Suprapubic skin (tissue), 4 donors: Measurements from ENCODE around the gene UCK2. TPM values are rescaled to one million over a fixed set of nuclear protein-coding genes. Genes with fewer than 3 reads are reported as not detected.

Experiments used
- DNase-seq, 2 donors: peaks; one replicate each; pipeline ENCODE4 v3.0.0-alpha.2; 2019; ENCODE audit warnings: low spot score in 2 of 2
- H3K27ac ChIP-seq: fragments of 200-600 bp; sonication (generic); one replicate; pipeline ENCODE4 v1.5.1; 2019
- H3K27me3 ChIP-seq: fragments of 200-600 bp; sonication (generic); one replicate; pipeline ENCODE4 v1.5.1; 2019
- H3K36me3 ChIP-seq: fragments of 200-600 bp; sonication (generic); one replicate; pipeline ENCODE4 v1.5.1; 2019
- H3K4me1 ChIP-seq: fragments of 200-600 bp; sonication (generic); one replicate; pipeline ENCODE4 v1.5.1; 2019
- H3K4me3 ChIP-seq: fragments of 200-600 bp; sonication (generic); one replicate; pipeline ENCODE4 v1.5.1; 2019; ENCODE audit warnings: mild to moderate bottlenecking
- H3K9me3 ChIP-seq: fragments of 200-600 bp; sonication (generic); one replicate; pipeline ENCODE4 v1.5.1; 2019
- CTCF ChIP-seq, 2 donors: fragments of 200-600 bp in 1 of 2; fragments of 450-650 bp in 1 of 2; sonication (generic) in 1 of 2; IDR thresholded peaks; one replicate each; pipeline ENCODE4 v1.5.1; 2016 to 2019; ENCODE audit warnings: antibody characterized with exemption in 2 of 2, mild to moderate bottlenecking in 1 of 2, moderate library complexity in 1 of 2
- EP300 ChIP-seq: sonication (generic); formaldehyde crosslinking; IDR thresholded peaks from one replicate; pipeline ENCODE4 v1.6.1; 2017; ENCODE audit warnings: antibody characterized with exemption
- POLR2A ChIP-seq, 2 donors: fragments of 450-650 bp; IDR thresholded peaks; one replicate each; pipeline ENCODE4 v1.6.1; 2017; ENCODE audit warnings: antibody characterized with exemption in 2 of 2, mild to moderate bottlenecking in 2 of 2, moderate library complexity in 2 of 2
- POLR2AphosphoS5 ChIP-seq, 3 donors: sonication (generic); formaldehyde crosslinking; IDR thresholded peaks; one replicate each; pipeline ENCODE4 v1.6.1; 2017; ENCODE audit warnings: antibody characterized with exemption in 3 of 3
- WGBS: methylation state at CpG from one replicate; pipeline ENCODE4 v1.1.5; 2018; 5-methylcytosine and 5-hydroxymethylcytosine counted together
- total RNA-seq, 4 donors: library from RNA; depleted of rRNA; stranded (reverse); fragments of >200 nt; gene quantifications; one replicate each; pipeline ENCODE4 v1.1.0, GENCODE V29; 2016

Gene UCK2
- total RNA-seq, 4 donors from 2014 or later, result 44.8 to 51.5 (median 45.4) TPM

GRCh38 chr1:165851034-165851658, 23.7 kb downstream of the UCK2 start:
- Histone ChIP-seq H3K9me3 (no peaks in the 10 kb centered on the region), H3K27me3 (no peaks in the 10 kb centered on the region), H3K4me1 (peaks cover 13% of the 10 kb centered on the region), H3K27ac (no peak overlapping the region), H3K4me3 (no peak overlapping the region), H3K36me3 (no peaks in the 10 kb centered on the region)
- 59% methylated on average over 4 of the region's 4 CpGs for WGBS
- TF ChIP-seq EP300 (no peak), POLR2A (IDR thresholded peaks at IDR 0.05) (no peak), CTCF (IDR thresholded peaks at IDR 0.05) (no peak)
- no peak for DNase-seq

GRCh38 chr1:165852871-165853270, 25.5 kb downstream of the UCK2 start:
- TF ChIP-seq POLR2A (IDR thresholded peaks at IDR 0.05) (no peak), EP300 (no peak), POLR2AphosphoS5 (IDR thresholded peaks at IDR 0.05) (no peak), CTCF (IDR thresholded peaks at IDR 0.05) (no peak)
- peaks cover 18% of the 10 kb centered on the region for H3K4me1 ChIP-seq
- no peaks in the 10 kb centered on the region for H3K27me3 ChIP-seq
- H3K9me3 ChIP-seq, result no peaks in the 10 kb centered on the region
- no peak overlapping the region for H3K27ac ChIP-seq
- H3K4me3 ChIP-seq, result no peak overlapping the region
- H3K36me3 ChIP-seq, result no peaks in the 10 kb centered on the region
- DNase-seq, result no peak
- WGBS, result 98% methylated on average over 2 of the region's 2 CpGs

GRCh38 chr1:165853528-165854075, 26.2 kb downstream of the UCK2 start:
- TF ChIP-seq POLR2AphosphoS5 (IDR thresholded peaks at IDR 0.05) (no peak), CTCF (IDR thresholded peaks at IDR 0.05) (no peak), POLR2A (IDR thresholded peaks at IDR 0.05) (no peak), EP300 (no peak)

GRCh38 chr1:165854101-165854845, 26.9 kb downstream of the UCK2 start:
- no peaks in the 10 kb centered on the region for H3K36me3 ChIP-seq
- no peaks in the 10 kb centered on the region for H3K9me3 ChIP-seq
- no peaks in the 10 kb centered on the region for H3K27me3 ChIP-seq
- H3K27ac ChIP-seq, result no peak overlapping the region
- WGBS, result 74% methylated on average over 7 of the region's 7 CpGs
- peaks cover 21% of the 10 kb centered on the region for H3K4me1 ChIP-seq
- TF ChIP-seq POLR2A (IDR thresholded peaks at IDR 0.05) (no peak), EP300 (no peak), POLR2AphosphoS5 (IDR thresholded peaks at IDR 0.05) (no peak), CTCF (IDR thresholded peaks at IDR 0.05) (no peak)
- no peak overlapping the region for H3K4me3 ChIP-seq
- DNase-seq, result no peak

More at GRCh38 chr1:165853528-165854075, 26.2 kb downstream of the UCK2 start:
- no peak overlapping the region for H3K27ac ChIP-seq
- H3K27me3 ChIP-seq, result no peaks in the 10 kb centered on the region
- no peaks in the 10 kb centered on the region for H3K9me3 ChIP-seq
- no peaks in the 10 kb centered on the region for H3K36me3 ChIP-seq
- 95% methylated on average over 2 of the region's 2 CpGs for WGBS
- no peak overlapping the region for H3K4me3 ChIP-seq
- peaks cover 21% of the 10 kb centered on the region for H3K4me1 ChIP-seq
- DNase-seq, result no peak
